Adrenal gland (tissue), 5 donors: Measurements from ENCODE around the gene AFM.

Experiments used
- CTCF ChIP-seq, 6 experiments: fragments of 450-650 bp in 4 of 6; fragments of 200-600 bp in 2 of 6; sonication (generic) in 1 of 6; IDR thresholded peaks; 1 replicate in 5 of 6; 2 replicates in 1 of 6; pipeline versions ENCODE4 v1.5.1 to v1.8.0; 2016 to 2021; ENCODE audit warnings: antibody characterized with exemption in 6 of 6, mild to moderate bottlenecking in 2 of 6, moderate library complexity in 1 of 6
- POLR2A ChIP-seq, 2 donors: fragments of 450-650 bp; IDR thresholded peaks; one replicate each; pipeline ENCODE4 v1.6.1; 2017; ENCODE audit warnings: antibody characterized with exemption in 2 of 2, mild to moderate bottlenecking in 2 of 2, moderate library complexity in 1 of 2
- donor health status: DM: no; HTN: no; CAD: no.

- no peak for TF ChIP-seq CTCF (IDR thresholded peaks at IDR 0.05)
- no peak for TF ChIP-seq POLR2A (IDR thresholded peaks at IDR 0.05)
Measured at GRCh38 chr4:73437558-73437956, 44.0 kb upstream of the AFM start.
